Ramos (cell line): ENCODE data around the gene SNUPN.

ENCODE experiments used
- in situ Hi-C: fragments of 300-500 bp; cut with MboI; formaldehyde crosslinking; loops from one replicate; pipeline ENCODE4 v1.14.3; 2022; ENCODE audit warnings: low sequenced_read_pairs; ENCODE audit not compliant: unreplicated experiment

The SNUPN gene

GRCh38 chr15:75654201-75654907 lies 28.8 kb upstream of the SNUPN start:
- in situ Hi-C loops: no loop called here

DNA sequence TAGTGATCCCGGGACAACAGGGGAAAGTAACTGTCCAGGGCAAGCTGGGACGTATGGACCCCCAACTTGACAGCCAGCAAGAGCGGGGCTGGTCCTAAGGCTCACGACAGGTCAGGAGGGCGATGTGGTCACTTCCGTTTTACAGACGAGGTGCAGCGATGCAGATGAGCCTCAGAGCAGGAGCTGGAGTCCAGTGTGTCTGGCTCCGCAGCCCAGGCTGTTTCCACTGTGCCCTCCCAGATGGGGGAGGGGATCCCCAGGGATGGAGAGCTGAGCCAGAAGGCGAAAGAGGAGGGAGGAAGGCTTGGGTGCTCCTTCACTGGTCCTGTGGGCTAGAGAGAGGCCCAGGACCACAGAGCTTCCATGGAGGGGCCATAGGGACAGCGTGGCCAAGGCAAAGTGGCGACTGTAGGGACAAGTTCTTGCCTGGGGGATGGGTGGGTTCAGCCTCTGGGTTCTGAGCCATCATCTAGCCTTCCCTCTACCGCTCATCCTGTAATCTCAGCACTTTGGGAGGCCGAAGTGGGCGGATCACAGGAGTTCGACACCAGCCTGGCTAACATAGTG lies 27.9 kb upstream of the SNUPN start:
- in situ Hi-C loops: no loop called here

DNA sequence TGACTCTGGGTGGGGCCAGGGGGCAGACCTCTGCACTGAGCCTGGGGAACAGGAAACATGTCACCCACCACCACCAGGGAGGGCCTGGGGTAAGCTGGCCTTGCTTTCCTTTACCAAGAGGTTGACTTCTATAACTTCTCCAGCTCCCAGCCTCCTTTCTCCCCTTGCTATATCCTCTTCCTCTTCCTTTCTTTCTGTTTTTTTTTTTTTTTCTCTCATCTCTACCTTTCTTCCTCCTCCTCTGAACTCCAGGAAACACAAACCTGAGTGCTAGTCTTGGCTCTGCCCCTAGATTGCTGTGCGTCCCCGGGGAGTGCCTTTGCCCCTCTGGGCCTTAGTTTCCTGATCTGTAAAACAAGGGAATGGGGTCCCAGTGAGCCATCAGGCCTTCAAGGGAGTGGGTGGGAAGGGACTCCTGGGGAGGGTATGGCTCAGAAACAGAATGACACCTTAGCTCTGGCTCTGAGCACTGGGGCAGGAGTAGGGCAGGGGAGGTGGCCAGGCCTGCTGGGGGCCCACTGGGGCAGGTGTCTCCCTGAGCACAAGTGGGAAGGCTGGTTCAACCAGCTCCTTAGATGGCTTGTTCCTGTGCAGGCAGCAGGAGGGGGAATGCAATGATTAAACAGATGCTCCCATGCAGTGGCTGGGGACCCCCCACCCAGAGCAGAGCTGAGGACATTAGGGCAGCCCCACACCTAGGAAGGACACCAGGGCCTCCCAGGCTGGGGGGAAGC lies 26.5 kb upstream of the SNUPN start:
- in situ Hi-C loops: no loop called here

GRCh38 chr15:75650908-75651809 lies 25.6 kb upstream of the SNUPN start:
- in situ Hi-C loops: no loop called here

DNA sequence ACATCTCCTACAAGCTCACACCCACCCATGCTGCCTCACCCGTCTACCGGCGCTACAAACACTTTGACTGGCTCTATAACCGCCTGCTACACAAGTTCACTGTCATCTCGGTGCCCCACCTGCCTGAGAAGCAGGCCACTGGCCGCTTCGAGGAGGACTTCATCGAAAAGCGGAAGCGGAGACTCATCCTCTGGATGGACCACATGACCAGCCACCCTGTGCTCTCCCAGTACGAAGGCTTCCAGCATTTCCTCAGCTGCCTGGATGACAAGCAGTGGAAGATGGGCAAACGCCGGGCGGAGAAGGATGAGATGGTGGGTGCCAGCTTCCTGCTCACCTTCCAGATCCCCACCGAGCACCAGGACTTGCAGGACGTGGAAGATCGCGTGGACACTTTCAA lies 24.3 kb upstream of the SNUPN start:
- in situ Hi-C loops: loop anchor here (25.0 kb wide), 1 partner anchor 288 kb away; the partner anchor contains the start of gene MAN2C1

- in situ Hi-C loops: loop anchor here (25.0 kb wide), 1 partner anchor 287 kb away; the partner anchor contains the start of gene MAN2C1
Observed at GRCh38 chr15:75649045-75649761, 23.7 kb upstream of the SNUPN start.

GRCh38 chr15:75648156-75649000 lies 22.9 kb upstream of the SNUPN start:
- in situ Hi-C loops: loop anchor here (25.0 kb wide), 1 partner anchor 286 kb away; the partner anchor contains the start of gene MAN2C1

DNA sequence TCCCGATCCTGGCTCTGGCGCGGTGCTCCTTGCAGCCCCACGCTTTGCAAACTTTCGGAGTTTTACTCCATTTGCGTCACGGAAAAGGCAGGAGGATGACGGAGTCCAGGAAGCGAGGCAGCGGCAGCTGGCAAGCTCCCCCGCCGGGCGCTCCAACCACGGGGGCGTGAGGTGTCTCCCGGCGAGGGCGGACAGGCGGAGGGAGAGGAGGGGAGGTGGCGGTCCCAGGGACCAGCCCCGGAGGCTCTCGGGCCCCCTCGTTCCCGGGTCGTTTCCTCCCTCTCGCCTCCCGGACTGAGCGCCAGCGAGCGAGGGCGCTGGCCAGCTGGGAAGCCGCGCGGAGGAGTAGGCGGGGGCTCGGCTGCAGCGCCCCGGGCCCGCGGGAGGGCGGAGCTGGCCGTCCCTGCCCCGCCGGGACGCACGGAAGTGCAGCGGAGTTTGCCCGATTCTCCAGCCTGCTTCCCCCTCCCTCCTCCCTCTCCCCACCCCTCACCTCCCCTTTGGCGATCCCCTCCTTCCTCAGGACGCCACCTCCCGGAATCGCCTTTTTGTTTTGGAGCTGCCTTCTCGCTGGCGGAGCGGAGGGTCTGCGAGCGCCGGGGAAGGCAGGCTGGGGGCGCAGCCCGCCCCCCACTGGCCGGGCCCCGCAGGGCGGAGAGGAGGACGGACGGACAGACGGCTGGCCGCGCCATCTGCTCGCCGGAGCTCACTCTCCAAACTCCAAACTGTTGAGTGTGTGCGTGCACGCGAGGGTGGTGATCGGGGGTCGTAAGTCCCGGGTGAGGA lies 22.0 kb upstream of the SNUPN start, which contains the start of gene SNX33:
SNX33 (plus strand) TSS at position 543 of the 786 bp plus-strand sequence. CDS start 1,191 bp downstream, outside the sequence.
- in situ Hi-C loops: loop anchor here (25.0 kb wide), 1 partner anchor 285 kb away; the partner anchor contains the start of gene MAN2C1

DNA sequence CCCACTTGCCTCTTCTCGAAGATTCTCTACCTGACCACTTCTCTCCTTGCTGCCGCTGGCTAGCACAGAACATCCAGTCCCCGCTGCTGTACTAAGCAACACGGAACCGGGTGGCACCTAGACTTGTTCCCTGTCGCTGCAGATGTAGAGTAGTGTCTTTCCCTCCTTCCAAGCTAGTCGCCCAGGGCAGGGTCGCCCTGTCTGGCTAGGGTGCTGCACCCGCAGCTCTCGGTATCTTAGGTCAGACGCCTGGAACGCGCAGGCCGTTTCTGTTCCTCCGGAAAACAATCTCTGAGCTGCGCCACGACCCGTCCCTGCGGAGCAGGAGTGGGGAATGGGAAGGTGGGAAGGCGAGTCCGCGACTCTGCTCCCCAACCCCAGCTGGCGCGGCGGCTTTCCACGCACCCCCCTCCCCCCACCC lies 21.4 kb upstream of the SNUPN start:
- in situ Hi-C loops: loop anchor here (25.0 kb wide), 1 partner anchor 285 kb away; the partner anchor contains the start of gene MAN2C1

DNA sequence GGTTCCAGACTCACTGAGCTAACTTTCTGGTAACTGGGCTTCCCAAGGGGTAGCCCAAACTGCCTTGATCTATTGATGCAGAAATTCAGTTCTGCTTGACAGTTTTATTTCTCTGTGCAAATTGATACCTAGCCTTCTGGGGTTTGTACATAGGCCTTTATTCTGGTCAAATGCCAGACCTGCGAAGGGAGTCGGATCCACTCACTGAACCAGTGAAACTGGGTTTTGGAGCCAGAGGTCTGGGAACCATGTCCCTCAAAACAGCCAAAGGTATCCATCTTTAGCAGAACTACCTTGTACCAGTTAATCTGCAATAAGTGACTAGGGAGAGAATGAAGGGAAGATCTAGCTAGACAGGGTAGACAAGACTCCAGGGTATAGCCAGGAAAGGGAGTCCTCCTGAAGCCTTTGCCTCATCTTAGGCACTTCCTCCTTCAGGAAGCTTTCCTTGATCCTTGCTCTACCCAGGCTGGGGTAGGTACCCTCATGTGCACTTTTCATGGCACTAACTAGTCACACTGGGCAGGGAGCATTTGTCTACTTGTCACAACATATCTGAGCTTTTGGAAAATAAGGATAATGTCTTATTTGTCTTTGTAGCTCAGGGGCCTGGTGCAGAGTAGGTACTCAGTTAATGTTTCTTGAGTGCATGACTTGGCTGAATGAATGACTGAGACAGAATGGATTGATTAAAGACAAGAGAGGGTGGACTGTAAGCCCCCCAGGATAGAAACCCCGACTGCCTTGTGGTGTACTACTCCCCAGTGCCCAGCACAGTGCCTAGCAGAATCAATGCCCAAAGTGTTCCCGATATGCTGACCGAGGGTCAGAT lies 20.8 kb upstream of the SNUPN start:
- in situ Hi-C loops: loop anchor here (25.0 kb wide), 1 partner anchor 284 kb away; the partner anchor contains the start of gene MAN2C1

DNA sequence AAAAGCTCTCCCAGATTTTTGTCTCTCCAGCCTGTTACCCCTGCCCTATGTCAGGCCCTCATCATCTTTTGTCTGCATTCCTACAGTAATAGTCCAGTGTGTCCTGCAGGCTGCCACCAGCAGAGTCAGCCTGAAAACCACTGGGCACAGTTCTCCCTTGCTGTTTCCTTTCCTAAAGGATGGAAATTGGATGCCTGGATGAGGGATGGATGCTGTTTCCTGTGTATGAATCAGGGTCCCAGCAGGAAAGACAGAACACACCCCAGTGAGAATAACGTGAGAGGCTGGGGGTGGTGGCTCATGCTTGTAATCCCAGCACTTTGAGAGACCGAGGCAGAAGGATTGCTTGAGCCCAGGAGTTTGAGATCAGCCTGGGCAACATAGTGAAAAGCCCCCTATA lies 18.9 kb upstream of the SNUPN start:
- in situ Hi-C loops: loop anchor here (25.0 kb wide), 1 partner anchor 282 kb away; the partner anchor contains the start of gene MAN2C1

DNA sequence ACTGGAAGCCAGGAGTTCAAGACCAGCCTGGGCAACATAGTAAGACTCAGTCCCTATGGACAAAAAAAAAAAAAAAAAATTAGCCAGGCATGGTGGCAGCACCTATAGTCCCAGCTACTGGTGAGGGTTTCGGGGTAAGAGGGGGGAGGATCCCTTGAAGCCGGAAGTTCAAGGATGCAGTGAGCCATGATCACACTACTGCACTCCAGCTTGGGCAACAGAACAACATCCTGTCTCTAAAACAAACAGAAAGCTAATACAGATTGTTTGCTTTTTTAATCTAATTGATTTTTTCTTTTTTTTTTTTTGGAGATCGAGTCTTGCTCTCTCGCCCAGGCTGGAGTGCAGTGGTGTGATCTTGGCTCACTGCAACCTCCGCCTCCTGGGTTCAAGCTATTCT lies 16.1 kb upstream of the SNUPN start:
- in situ Hi-C loops: loop anchor here (25.0 kb wide), 1 partner anchor 279 kb away; the partner anchor contains the start of gene MAN2C1

GRCh38 chr15:75641179-75641503 lies 15.6 kb upstream of the SNUPN start:
- in situ Hi-C loops: loop anchor here (25.0 kb wide), 1 partner anchor 279 kb away; the partner anchor contains the start of gene MAN2C1

- in situ Hi-C loops: loop anchor here (25.0 kb wide), 1 partner anchor 278 kb away; the partner anchor contains the start of gene MAN2C1
Observed at GRCh38 chr15:75640483-75641178, 15.1 kb upstream of the SNUPN start.

DNA sequence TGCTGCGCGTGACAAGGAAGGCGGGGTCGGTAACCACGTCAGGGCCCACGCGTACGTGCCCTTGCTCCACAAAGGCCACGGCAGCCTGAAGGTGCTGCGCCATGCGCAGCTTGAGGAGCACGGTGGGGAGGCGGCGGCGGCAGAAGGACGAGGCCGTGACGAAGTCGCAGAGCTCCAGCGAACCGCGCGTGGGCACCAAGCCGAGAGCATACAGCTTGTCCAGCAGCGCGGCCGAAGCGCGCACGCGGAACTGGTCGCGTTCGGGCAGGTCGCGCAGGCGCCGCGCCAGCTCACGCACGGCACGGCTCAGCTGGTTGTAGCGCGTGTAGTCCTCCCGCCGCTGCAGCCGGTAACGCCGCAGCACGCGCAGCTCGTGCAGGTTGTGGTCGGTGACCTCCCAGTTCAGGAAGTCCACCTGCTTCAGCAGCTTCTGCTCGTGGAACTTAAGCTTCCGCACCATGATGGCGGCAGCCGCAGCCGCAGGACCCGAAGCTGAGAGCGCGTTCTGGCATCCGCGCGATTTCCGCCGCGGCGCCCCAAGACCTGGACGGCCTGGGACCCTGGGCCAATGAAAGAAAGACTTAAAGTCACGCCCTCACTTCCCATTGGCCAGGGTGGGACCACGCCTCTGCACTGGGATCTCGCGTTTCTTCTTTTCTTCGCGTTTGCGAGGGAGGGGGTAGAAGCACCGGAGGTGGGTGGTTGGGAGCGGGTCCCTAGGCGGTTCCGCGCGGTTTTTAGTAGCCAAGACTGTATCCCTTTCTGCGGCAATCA lies 14.4 kb upstream of the SNUPN start, which contains the start of gene IMP3:
IMP3 (minus strand) TSS at position 516 of the 774 bp plus-strand sequence; CDS start at position 460, 56 bp downstream.
- in situ Hi-C loops: loop anchor here (25.0 kb wide), 1 partner anchor 278 kb away; the partner anchor contains the start of gene MAN2C1
